Activated T-helper 1 cell treated with Interleukin-2 at 50 U/mL for 16 hours (primary cell): ENCODE measurements around the gene AQP2.

Experiments used
- DNase-seq: peaks from one replicate; pipeline ENCODE4 v3.0.0-alpha.2; 2020; ENCODE audit warnings: low read depth

AQP2 gene

DNA sequence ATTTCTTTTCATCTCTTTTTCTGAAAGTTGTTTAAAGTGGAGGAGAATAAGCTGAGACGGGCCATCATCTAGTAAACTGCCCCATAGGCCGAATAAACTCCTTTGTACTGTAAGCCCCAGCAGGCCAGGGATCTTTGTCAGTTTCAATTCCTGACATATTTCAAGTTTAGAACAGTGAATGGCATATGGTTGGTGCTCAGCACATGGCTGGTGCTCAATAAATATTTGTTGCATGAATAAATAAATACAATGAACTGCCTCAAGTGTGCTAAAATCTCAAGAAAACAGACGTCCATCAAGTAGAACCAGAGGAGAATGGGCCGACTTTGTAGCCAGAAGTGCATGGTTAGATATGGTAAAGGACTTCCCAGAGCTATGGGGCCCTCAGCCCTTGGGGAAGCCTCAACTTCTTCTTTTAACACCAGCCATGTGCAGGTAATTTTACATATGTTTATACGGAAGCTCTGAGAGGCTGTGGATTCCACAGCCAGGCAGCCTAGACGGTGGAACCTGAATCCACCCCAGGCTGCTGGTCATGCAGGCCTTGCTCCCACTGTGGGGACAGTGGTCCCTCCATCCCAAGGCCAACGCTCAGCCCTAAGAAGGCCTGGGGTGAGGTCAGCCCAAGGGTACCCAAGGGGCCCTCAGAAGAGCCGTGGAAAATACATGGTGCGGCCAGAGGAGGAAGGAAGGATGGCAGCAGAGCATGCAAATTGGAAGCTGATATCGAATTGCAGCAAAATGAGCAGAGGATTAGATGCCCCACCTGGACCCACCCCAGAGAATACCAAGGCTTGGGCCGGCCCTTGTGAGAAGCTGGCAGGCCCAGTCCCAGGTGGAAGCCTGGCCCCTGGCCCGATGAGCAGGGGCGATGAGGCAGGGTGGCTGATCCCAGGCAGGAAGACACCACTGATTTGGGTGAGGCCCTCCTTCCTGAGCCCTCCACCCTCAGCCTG, 8.7 kb upstream of the AQP2 start:
- DNase-seq: no peak

DNA sequence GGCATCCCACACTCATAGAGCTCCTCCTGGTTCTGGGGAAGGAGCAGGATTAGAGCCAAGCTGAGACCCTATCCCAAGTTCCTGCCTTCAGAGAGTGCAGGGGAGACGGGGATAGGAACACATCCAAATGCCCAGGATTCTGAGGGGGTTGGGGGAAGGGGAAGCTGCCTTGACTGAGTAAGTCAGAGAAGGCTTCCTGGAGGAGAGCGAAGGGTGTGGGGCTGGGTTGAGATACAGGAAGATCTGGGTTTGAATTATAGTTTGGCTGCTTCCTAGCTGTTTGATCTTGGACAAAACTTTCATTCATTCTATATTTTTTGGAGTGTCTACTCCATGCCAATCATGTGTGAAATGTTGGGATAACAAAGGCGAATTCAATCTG, 8.0 kb upstream of the AQP2 start:
- no peak for DNase-seq

DNA sequence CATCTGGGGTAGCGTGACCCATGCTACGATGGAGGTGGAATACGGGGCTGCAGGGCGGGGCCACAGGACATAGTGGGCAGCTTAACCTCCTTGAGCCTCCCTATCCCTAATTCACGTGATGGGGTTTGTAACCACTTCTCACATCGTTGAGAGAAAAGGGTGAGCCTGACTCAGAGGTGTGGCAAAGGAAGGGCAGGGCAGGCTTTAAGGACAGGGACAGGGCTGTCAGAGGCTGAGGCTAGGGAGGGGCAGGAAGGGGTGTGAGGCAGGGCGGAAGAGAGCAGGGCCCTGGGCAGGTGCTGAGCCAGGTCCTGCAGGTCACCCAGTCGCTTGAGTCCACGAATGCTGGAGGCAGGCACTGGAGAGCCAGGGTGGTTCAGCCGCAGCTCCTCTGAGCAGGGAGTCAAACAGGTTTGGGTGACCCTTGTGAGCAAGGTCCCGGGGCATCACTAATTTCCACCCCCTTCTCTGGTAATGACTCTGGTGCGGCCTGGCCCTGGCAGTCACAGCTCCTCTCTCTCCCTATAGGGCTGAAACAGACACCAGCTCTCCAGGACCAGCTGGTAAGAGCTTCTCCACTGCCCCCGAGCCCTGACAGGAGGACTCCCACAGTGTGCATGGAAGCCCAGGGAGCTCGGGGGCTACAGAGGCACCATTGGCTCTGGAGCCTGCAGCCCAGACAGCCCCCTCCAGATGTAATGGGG, 7.5 kb upstream of the AQP2 start:
- DNase-seq: no peak

DNA sequence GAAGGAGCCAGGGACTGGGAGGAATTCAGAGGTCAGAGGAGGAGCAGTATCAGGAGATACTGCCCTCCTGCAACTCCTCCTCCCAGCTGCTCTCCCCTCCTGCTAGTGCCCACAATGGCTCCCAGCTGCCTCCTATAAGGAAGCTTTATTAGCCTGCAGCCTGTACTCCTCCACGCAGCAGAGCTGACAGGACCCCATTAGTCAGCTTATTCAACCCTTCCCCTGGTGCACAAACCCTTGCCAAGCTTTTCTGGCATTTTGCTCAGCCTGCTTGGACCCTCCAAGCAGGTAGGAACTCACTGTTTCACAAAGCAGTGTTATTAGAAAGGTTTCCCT, 6.9 kb upstream of the AQP2 start:
- no peak for DNase-seq

DNA sequence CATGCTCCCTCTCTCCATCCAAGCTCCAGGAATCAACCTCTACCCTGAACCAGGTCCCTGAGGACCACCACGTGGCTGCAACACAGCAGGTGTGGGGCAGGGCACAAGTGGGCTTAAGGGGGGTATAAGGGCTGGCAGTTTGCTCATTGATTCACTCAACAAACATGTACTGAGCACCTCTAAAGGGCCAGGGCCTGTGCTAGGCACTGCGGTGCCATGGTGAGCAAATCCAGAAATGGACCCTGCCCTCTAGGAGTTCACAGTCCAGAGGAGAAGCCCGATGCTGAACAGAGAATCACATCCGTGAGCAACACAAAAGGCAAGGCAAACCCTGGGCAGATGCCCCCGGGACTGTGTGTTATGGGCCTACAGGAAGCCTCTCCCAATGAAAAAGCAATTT, 6.5 kb upstream of the AQP2 start:
- DNase-seq: no peak

DNA sequence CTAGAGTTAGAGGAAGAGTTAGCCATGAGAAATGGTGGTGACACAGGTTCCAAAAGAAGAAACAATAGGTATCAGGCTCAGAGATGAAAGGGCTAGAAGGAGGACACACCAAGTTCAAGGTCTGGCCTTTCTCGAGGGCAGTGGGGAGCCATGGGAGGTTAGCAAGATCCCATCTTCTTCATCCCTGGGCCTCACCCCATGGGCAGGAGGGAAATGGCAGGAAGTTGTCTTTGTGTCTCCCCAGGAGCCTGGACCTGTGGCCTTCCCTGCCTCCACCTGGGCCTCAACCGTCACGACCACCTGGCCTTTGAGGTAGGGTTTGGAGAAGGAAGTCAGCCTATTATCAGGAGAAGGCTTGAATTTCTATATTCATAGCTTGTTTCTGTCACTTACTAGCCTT, 5.8 kb upstream of the AQP2 start:
- no peak for DNase-seq

DNA sequence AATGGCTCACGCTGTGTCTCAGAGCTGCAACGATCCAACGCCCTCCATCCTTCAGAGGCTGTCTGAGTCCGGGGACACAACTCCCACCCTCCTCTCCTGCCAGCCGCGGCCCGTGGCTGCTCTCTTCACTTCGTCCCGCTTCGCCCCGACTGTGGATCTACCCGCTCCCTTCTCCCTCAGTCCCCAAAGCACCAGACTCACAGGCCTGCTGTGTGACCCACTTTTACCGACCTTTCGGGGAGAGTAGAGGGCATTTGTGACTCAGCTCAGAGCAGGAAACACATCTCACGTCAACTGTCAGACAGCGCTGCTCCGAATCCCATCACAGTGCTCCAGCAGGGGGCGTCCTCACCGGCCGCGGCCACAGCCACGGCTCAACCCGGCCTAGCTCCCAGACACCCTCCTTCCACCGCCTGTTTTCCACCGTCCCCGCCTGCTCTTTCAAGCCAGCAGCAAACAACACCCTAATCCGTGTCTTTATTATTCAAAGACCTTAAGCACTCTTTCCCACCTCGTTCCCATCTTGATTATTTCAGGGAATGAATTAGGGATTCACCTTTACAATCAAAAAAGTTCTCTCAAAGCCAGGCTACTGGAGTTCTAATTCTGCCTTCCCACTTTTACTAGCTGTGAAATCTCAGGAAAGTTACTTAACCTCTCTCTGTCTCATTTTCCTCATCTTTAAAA, 5.0 kb upstream of the AQP2 start:
- peak; percentile 69 for DNase-seq

DNA sequence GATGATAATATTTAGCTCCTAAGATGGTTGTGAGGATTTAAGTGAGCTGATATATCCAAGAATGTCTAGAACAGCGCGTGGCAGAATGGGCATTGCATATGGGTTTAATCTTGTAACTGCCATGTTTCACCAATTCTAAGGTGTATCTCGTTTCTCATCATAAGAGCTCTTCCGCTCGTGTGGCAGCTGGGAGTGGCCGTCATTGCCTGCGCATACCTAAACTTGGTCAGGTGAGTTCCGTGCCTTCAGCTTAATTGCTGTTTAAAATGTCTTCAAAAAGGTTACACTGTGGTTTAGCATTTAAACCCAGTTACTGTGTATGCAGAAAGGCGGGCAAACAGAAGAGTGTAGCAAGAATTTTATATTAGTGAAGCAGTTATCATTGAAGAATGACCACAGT, 4.5 kb upstream of the AQP2 start:
- no peak for DNase-seq

DNA sequence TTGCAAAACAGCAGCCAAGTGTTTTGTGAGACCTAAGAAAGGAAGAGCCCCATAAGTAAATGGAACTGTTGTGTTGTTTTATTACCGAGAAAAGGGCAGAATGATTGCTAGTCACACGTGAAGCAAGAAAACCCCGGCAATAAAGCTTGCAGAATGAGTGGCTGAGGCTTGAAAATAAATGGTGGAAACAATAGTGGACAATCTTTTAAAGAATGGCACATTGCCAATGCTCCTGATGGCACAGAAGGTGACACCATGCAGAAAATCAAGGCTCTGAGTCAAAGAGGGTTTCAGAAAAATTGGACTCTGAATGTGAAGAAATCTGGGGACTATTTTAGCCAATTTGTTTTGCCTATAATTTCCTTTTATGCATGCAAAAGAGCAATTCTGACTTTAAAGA, 4.0 kb upstream of the AQP2 start:
- DNase-seq: no peak

DNA sequence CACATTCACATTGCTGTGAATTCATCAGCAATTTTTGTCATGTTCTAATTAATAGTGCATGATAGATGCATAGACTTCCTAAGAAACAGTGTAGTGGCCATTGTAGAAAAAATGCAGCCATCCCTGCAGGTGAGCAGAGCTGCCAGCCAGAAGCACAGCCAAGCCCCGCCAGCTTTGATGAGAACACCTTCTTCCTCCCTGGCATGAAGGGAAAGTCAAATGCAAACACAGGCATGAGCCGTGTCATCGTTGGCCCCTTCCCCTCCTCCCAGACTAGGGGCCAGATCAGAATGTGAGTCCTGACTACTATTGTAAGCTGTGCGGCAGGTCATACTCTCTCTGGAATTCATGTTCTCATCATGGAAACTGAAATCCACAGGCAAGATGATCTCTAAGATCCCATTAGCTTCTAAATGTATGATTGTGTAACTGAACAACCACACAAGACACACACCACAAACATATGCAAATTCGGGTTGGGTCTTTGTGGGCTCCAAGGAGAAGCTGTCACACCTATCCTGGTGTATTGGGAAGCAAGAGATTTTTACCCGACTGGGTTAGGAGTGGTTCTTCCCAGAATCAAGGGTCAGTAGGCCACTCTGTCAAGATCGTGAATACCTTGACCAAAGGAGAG, 2.8 kb upstream of the AQP2 start:
- DNase-seq: no peak

DNA sequence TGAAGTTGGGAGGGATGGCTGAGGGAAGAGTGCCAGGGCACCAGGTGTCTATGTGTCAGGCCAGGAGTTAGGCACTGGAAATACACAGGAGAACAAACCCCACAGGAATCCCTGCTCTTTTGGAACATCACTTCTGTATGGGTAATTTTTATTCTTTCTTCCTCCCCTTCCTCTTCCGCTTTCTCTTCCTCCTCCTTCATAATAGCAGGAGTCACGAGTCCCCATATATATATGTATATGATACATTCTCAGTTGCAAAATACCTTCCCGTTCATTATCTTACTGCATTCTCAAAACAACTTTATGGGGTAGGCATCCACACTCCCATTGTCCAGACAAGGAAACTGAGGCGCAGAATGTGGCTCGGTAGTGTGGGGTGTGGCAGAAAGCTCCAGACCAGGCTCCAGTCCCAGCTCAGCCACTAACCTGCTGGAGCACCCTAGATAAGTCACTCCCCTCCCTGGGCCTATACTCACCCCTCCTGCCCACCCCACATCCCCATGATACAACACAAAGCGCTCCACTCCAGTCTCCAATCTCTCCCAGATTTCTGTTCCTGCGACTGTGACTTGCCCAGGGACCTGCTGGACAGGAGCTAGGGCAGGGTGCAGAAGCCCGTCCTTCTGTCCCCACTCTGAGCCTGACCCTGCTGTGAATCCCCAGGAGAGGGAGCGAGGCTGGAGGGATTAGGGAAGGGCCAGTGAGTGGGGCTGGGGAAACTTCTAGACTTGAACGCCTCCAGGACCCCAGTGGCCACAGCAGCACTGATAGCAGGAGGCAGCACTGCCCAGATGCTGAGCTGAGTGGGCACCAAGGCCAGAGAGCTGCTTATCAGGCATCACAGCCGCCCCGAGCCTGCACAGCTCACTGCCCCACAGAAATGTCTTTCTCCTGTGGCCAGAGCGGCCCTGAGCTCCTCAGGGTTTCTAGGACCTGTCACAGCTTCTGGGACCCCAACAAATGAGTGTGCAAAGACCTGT, 1.4 kb upstream of the AQP2 start:
- no peak for DNase-seq

DNA sequence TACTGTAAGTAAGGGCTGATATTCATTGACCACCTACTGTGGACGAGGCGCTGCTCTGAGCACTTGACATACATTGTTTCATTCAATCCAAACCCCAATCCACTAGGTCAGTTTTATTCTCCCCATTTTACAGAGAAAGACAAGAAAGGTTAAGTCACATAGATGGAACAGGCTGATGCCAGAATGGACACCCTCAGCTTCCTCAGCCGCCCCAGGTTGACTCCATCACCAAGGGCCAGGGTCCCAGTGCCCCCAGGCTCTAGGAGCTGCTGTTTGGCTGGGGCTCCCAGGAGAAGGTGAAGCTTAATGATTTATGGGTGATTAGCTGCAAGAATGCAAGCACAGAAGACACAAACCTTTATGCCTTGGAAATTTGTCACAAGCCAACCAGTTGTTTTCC, 671 bp upstream of the AQP2 start:
- no peak for DNase-seq

DNA sequence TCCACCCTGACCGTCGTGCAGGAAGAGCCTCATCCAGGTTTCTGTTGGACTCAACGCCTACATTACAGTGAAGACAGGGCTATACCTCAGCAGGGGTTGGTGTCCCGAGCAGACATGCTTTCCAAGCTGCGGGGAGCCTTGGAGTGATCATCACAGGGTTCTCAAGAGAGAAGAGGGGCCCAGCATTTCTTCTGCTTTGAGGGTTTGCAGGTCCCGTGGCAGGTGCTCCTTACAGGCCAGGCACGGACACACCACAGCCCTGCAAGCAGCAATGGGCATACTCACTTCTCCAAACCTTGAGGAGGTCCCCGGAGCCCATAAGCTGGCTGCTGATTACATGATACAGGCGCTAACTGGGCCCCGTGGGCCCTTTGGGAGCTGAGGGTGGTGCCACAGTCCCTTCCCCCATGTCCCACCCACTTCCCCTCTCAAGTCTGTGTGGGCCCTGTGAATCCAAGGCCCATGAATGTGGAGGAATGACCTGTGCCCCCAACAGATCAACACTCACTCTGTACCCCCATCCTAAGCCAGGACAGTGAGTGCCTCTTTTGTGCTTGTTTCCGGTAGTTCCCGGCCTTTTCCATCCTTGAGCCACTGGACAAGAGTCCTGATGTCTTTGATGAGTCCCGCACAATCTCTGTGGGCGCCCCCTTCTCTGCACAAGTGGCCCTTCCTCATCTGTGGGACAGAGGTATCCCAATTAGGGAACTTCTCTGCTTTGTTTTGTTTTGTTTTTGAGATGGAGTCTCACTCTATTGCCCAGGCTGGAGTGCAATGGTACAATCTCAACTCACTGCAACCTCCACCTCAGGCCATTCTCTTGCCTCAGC, 1.1 kb downstream of the AQP2 start:
- DNase-seq: no peak

DNA sequence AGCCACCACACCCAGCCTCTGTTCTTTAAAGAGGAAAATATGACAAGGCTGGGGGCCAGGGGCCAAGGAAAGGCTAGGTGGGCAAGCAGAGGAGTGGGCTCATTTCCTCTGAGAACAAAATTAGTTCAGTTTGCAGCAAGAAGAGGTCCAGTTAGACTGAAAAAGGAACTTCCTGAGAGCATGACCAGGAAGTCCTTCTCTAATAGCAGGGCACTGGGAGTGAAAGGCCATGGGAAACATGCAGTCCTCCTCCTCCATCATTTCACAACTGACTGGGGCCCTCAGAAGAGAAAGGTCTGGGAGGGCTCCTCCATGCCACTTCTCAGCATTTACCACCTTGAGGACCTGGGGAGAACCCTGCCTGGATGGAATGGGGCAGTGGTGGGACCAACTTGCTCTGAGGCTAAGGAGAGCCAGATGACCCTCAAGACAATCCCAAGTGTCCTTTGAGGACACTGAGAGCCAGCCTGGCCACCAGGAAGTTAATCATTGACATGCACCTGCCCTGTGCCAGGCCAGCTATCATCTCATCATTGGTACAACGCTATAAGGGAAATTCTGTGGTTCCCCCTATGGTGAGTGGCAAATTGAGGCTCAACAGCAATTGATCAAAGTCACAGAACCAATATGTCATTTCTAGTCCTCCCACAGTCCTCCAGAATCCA, 2.0 kb downstream of the AQP2 start:
- DNase-seq: no peak

DNA sequence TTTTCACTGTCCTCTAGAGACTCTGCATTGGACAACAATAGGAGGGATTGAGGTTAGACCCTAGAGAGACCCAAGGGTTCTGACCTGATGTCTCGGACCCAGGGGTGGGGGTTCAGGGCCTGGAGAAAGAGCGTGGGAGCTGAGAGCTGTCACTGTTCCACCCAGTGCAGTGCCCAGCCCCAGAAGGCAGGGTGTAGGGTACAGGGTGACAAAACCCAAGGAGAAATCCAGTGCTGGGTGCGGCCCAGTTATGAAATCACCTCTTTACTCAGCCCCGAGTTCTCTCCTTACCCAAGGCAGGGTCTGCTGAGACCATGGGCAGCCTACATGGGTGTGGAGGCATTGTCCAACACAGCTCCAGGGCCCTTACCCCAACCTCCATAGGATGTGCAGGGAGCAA, 2.6 kb downstream of the AQP2 start:
- DNase-seq: no peak

DNA sequence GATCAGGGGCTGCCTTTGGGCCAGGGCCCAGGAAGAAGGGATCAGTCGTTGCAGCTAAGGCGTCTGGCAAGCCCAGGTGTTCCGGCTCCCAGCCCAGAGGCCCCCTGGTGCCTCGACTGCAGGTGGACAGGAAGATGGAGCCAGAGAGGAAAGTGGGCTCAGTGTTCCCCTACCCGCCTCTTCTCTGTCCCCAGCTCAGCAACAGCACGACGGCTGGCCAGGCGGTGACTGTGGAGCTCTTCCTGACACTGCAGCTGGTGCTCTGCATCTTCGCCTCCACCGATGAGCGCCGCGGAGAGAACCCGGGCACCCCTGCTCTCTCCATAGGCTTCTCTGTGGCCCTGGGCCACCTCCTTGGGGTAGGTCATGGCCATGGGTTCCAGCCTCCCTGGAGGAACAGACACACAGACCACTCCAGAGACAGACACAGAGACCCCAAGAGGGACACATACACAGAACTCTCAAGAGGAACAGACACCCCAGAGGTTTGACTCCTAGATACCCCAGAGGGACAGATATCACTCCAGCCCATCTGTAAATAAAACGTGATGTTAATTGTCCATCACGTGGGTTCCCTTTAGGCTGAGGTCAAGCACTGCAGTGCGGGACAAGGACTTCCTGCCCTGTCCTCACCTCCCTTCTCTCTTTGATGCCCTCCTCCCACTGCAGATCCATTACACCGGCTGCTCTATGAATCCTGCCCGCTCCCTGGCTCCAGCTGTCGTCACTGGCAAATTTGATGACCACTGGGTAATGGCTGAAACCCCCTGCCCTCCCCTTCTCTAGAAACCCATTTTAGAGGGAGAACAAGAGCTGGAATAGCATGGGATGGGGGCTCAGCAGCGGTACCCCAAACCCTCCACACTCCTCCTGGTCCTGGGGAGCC, 3.7 kb downstream of the AQP2 start:
- DNase-seq: no peak

DNA sequence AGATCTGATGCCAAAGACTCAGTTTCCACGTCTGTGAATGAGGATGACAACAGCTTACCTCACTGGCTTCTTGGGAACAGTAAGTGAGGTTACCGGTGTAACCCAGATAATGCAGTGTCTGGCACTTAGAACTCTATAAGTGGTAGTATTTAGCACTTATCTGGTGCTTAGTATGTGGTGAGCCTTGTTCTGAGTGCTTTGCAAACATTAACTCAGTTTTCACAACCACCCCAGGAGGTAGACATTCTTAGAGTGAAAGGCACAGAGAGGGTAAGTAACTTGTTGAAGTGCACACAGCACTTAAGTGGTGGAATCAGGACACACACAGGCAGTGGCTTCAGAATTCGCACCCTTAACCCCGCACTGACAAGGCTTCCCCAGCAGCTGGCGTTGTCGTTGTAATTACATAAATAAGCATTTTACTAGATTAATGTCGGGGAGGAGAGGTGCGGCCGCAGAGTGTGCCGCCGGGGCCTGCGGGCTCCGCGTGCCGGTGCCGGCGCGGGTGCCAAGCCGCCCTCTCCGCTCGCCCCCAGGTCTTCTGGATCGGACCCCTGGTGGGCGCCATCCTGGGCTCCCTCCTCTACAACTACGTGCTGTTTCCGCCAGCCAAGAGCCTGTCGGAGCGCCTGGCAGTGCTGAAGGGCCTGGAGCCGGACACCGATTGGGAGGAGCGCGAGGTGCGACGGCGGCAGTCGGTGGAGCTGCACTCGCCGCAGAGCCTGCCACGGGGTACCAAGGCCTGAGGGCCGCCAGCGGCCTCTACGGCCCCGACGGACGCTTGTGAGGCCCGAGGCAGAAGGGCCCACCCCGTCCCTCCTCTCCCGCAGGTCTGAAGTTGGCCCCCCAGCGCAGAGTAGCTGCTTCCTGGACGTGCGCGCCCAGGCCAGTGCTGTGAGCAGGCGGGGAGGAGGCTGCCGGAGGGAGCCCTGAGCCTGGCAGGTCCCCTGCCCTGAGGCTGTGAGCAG, 4.6 kb downstream of the AQP2 start:
- DNase-seq: no peak
